HG03469 (cell line): ENCODE results near the gene FBXO8.

Source experiments
- ATAC-seq: cut with Tn5 transposase; IDR thresholded peaks from one replicate; pipeline ENCODE4 v1.9.1; 2021; ENCODE audit warnings: mild to moderate bottlenecking, moderate library complexity, moderate number of reproducible peaks; ENCODE audit not compliant: unreplicated experiment

FBXO8 gene

DNA sequence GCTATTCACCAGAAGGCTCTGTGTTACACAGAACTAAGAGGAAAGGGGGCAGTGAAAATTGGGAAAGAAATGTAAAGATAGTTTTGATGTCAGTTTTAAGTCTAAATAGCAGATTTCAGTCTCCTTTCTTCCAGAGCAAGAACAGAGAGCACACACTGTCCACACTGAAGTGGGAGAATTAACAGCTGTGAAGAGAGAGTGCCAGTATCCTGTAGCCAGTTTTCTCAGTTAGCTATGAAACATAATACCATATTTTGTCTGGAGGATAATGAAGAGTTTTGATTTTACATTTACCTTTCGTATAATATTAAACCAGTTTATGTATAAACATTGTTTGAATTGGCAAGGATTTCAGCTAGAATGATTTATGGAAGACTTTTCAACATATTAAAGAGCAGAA is 35.1 kb downstream of the FBXO8 start:
- ATAC-seq: no peak

DNA sequence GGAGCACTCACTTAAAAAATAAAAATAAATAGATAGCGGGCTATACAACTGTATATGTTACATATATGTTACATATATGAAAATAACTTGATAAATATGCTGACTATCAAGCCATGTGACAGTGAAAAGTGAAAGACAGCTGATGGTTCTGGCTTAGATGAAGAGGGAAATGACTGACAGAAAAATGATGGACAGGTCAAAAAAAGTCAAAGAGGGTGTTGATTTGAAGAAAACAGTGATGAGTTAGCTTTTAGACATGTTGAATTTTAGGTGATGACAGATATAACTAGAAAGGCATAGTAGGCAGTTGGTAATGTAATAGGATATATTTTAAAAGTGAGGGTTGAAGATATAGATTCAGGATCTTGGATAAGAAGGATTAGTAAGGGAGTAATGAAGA is 37.8 kb downstream of the FBXO8 start:
- ATAC-seq: no peak

DNA sequence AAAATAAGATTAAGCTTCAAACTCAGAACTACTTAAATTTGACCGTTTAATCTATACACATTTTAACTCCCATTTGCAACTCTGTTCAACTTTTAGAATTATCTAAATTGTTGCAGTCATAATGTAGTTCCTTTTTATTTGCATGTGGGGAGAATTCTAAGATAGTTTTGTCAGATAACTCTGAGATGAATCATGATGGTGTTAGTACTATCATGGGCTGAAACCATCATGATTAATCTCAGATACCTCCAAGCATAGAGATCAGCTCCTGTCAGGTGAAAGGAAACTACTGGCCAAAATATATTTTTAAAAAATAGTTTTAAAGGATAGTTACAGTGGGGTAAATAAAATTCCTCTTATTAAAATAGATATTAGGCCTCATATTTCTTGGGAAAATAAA is 39.0 kb downstream of the FBXO8 start:
- ATAC-seq: no peak

DNA sequence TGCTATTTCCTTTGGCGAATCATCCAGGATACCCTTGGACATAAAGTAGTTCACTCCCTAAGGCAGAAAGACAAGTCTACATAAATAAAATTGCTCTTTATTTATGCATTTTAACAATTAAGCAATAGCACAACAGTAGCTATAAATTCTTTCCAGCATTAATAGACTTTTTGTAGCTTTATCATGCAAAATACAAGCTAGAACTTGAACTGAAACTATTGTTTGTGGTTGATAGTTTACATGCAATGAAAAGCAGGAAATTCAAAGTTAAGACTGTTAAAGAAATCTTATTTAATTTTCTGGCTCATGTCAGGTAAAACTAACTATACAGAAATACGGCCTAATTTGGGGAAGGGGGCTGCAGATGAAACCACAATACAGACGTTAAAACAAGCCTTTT is 42.3 kb downstream of the FBXO8 start:
- no peak for ATAC-seq

DNA sequence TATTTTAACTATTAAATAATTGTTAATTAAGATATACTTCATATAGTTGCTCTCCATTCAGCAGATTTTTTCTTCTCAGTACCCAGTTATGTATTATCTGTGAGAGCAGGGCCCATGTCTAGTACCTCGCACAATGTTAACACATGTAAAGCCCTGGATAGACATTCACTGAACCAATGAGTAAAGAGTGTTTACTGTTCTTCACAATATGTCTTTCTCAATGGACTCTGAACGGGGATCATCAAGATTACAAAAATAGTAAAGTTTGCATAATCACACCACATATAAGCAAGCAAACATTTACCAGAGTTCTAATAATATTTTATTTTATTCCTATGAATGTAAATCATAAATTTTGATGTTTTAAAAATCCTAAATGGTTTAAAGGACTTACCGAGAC is 47.1 kb downstream of the FBXO8 start:
- no peak for ATAC-seq

DNA sequence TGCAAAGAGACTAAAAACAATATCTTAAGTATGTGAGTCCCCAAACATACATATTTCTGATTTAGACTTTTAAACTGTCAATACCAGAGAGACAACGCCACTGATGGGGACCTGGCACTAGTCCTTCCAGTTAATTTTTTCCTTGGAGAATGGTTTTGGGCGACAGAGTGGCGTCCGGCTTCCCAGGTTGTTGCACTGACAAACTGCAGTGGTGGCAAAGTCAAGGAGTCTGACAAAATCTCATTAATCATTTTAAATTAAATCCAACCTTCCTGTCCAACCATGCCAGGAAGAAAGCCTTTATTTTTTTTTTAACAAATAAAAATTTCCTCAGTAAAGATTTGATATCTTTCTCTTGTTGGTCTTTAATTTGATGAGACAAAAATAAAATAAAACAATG is 52.8 kb downstream of the FBXO8 start:
- ATAC-seq: no peak

DNA sequence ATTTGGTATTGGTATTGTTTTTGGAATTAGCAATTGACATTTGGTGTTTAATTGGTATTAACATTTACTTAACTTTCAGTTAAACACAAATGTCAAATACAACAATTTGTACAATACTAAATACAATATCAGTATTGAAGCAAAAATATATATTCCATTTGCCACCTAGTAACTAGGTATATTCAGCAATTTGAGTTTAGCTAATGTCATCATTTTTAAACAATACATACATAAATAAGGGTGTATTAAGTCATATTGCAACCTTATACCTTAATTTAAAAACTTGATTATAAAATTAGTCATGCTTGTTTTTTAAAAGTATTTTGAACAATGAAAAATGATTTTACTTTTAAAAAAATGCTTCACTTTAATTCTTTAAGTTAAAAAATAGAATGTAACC is 53.3 kb downstream of the FBXO8 start:
- ATAC-seq: no peak

DNA sequence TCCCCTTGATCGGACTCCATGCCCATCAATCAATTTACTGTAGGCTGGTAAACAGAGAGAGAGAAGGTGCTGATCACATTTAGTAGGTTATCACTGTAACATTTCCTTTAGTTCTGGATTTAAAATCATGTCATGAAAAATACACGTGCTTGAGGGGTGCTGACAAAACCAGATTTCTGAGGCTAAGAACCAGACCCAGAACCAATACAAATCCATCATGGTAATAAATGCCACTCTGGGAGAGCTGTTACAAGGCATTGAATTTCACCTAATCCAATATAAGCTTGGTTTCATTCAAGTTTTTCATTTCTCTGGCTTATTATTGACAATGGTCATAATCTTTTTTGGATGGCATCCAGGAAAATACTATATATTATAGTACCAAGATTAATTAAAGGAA is 54.5 kb downstream of the FBXO8 start:
- ATAC-seq: no peak

DNA sequence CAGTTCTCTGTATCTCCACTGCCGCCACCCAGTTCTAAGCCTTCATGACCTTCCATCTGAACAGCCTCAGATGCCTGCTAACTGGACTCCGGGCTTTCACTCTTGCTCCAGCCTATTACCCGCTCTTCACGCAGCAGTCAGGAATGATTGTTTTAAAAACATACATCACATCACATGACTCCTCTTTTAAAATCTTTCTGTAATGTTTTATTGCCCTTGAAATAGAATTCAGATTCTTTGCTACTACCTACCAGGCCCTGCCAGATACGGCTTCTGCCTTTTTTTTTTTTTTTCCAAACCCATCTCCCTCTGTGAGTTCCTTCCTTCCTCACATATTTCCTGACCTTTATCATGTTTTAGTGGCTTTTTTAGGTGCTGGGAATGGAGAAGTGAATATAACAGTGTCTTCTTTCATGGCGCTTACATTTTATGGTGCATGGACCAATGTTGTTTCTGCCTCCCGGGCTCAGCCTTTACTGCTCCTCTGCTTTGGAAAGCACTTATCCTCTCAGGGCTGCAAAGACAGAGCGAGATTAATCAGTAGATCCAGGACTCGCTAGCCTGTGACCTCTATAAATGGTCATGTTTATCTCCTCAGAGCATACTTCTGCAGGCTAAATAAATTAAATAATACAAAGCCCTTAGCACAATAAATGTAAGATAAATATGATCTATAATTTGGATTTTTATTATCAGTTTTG is 58.0 kb downstream of the FBXO8 start:
- no peak for ATAC-seq

DNA sequence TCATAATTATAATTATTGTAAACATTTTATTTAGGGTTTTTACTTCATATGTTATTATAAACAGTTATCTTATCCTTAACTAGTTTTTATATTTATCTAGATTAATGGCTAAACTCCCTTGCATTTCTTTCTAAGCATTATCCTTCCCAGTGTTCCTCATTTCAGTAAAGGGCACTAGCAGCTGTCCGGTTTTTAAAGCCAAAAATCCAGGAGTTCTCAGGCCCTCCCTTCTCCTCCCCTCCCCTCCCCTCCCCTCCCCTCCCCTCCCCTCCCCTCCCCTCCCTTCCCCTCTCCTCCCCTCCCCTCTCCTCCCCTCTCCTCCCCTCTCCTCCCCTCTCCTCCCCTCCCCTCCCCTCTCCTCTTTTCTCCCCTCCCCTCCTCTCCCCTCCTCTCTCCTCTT is 58.9 kb downstream of the FBXO8 start:
- no peak for ATAC-seq

DNA sequence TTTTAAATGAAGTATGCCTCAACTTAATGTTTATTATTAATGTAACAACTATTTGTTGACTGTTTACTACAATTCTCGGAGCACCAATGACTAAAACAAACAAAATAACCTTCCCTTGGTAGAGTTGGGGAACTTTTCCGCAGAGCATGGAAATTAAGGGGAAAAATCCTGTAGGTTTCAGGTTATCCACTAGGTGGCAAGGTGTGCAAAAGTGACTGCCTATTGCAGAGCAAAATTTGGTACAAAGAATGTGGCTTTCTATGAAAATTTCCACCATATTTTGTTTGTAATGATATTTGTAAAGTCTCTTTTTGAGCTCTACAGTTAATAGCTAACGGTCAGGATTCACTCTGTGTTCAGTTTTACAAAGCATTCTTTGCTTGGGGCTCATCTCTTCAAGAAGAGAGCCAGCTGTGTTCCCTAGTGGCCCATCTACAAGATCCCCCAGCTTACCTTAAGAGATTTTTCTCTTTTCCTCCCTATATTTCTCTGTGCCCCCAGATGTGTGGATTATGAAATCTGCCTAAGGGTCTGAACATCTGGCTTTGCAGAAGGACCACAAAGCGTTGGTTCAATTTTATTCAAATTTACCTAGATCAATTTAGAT is 61.1 kb downstream of the FBXO8 start:
- ATAC-seq: peak; percentile 56

DNA sequence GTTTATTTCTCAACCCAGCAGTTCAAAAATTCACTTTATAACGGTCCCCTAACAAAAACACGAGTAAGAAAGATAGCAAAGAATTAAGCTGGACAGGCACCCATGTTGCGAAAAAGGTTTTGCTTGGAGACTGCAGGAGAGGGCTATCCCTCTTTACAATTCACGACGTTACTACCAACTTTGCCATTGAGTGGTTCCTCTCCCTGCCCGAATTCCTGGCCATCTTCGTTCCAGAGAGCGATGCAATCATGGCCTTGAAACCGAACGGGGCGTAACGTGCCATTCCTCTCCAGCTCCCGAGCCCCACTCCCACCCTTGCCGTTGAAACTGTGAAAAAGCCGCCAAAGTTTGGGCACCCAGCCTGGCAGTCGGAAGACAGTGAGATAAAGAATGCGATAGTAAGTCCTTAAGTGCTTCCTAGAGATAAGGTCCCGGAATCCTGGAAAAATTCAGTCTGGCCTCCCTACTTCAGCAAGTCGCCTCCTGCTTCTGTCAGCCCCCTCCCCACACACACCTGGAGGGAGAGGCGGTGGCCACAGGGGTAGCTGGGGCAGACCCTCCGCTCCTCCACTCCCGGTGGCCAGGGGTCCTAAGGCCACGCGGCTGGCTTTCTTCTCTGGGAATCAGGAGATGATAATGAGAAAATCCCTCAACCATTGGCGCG is 65.2 kb downstream of the FBXO8 start:
- no peak for ATAC-seq

DNA sequence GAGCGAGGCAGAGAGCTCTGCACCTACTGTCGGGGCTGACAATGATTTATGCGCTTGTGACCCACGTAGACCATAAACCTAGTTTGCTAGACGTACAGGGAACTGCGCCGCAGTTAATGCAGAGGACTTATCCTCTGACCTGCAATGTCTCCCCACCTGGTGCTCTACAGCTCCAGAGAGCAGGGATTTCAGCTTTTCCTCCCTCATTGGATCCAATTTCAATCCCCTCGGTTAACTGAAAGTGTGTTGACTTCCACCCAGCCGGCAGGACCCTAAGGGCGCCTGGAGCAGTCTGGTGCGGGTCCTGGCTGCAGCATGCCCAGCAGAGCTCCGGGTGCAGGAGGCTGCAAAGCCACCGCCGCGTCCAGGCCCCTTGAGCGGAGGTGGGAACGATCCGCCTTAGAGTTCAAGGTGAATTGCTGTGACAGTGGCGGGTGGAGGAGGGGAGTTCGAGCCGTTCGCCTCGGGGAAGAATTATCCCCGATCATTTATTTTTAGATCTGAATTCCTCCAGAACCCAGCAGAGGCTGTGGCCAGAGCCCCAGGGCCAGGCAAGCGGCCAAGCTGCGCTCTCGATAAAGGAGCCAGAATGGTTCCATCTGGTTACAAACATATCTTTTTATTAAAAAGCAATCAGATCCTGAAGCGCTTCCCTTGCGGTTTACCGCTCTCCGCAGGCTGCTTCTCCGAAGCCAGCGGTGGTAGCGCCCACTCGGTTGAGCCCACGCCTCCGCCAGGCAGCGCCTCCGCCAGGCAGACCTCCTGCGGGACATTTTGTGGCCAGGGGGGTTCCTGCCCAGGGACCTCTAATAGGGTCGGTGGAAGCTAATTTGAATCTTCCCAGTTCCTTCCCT is 66.0 kb downstream of the FBXO8 start:
- ATAC-seq: no peak

DNA sequence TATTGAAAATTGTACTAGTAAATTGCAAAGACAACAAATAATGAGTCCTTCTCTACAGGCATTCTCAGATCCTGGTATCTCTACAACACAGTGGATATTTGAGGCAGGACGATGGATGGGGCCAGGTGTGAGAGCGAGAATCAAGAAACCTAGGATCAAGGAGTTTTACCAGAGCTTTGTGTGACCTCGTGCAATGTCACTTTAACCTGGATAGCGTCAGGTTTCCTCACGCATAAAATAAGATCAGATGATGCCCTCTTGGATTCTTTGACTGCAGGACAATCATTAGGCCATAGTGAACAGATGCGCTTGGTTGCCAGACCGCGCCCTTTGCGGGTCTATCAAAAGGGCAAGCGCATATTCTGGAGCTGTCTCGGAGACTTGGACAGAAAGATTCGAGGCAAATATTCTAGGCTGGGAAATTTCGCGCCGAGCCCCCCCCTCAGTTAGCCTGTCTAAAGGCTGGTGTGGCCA is 66.6 kb downstream of the FBXO8 start:
- ATAC-seq: no peak

DNA sequence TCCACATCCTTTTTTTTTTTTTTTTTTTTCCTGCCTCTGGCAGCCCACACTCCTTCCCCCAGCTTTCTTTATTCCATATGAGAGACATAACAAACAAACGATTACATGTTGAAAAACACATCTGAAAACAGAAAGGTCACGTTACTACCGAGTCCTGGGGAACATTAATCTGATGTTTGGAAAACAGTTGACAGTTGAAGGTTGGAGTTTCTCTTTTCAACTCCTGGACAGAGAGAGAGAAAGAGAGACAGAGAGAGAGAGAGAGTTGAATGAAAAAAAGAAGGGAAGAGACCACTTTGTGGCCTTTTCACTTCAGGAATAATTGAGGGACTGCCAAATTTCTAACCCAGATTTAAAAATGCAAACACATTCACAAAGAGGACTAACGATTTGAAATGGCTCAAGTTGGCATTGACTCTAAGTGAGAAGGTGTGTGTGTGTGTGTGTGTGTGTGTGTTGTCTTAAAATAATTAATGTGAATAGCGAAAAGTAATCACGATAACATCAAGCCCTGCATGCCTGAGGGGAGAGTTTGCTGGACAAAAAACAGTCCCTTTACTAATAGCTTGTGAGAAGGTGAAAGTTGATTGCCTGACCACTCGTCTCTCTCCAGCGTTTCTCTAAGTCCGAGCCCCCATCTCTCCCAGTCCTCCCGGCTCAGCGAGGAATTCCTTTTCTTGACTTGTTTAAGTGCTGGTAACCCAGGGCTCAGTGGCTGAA is 67.3 kb downstream of the FBXO8 start:
- no peak for ATAC-seq

DNA sequence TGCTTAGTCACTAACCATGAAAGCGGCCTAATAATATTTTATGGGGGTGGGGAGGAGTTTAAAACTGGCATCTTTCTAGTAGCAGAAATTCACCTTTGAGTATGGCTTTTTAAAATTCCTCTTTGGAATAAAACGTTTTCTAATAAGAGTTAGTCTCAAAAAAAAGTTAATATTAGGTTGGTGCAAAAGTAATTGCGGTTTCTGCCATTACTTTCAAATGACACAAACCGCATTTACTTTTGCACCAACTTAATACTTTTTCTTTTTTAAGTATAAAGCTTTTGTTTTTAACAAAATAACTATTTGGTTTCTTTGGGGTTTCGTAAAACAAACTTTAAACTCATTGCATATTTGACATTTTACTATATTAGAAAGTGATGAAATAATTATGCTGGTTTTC is 68.4 kb downstream of the FBXO8 start:
- no peak for ATAC-seq

DNA sequence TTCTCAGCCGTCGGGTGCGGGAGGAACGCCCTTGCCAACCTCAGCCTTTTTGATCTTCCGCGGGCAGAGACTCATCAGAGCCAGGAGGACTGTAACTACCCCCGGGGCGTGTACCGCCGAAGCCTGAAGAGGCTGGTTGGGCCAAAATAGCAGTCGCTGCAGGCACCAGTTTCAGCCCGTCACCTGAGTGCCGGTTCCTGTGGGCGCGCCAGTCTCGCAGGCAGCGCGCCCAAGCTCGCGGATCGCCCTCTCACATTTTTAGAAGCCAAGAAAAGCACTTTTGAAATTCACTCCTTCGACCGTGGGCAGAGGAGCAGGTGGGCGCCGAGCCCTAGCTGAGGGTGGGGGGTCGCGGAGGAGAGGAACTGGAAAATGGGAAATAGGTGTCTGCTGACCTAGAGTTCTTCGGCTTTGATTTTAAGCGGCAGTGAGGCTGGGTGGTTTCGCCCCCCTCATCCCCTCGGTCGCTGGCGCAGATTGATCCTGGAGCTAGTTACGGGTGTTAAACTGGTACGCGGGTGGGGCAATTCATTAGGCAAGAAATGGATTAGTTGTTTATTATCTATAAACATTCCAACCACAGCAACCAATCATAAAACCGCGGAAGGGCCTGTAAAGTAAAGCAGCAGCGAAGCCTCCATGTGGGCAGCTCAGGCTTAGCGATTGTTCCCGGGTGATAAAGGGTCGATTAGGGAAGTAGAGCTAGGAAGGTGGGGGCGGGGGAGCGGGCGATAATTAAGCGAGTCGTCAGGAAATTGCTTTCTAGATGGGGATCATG is 69.2 kb downstream of the FBXO8 start:
- ATAC-seq: no peak

DNA sequence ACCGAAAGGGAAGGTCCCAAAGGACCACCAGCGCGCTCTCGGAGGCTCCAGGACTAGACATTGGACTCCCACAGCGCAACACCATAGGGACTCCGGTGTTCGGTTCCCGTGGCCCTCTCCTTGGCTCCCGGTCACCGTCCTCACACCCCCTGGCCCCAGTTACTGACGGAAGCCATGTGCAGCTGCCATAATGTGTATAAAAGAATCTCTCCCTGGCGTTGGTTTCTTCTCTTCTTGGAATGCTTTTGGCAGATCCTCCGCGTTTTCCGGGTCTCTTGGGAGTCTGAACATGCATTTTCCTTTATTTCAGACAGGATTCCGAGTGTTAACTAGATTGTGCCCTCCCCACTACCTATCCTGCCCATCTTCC is 69.8 kb downstream of the FBXO8 start:
- ATAC-seq: no peak

DNA sequence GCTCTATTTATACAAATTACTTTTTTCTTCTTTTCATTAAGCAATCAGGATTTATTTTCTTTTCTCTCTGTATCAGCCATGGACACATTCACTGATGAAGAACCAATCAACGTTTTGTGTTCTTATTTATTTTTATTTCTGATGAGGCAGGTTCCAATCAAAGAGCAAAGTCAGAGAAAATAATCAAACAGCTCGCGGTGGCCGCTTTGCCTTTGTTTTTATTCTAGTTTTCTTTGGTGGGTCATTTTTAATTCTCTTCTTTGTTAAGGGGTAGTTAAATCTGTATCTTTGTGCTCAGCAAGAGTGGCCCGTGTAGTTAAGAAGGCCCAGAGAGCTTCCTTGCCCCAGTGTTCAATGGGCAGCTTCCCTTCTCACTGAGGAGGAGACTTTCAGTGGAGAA is 71.4 kb downstream of the FBXO8 start:
- ATAC-seq: no peak

DNA sequence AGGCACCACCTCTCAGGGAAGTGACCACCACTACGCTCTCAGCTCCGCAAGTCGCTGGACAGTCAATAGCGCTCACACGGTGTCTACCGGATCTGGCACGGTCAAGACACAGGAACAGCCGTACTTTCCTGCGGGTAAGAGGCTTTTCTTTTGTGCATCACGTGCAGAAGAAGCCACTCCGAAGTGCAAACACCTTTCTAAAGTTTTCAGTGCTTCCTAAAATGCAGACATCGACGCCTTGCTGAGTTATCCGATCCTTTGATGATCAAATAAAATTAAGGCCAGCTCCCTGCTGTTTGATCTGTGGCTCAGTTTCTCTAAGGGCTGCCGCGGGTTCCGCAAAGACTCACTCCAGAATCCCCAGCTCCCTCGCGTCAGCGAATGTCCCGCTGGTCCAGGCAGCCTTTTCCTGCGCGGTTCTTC is 71.8 kb downstream of the FBXO8 start:
- ATAC-seq: no peak
